ENCODE data around the gene ABTB2. TPM values are rescaled to one million over a fixed set of nuclear protein-coding genes. Genes with fewer than 3 reads are reported as not detected.

ABTB2 gene
- polyA plus RNA-seq, 1 donor, result 1.3 TPM

GRCh38 chr11:34140149-34140548, 217.7 kb downstream of the ABTB2 start:
- Histone ChIP-seq H3K4me1 (ENCODE audit: control insufficient read depth, insufficient read depth, low read length) (no peaks in the 10 kb centered on the region), H3K36me3 (ENCODE audit: control insufficient read depth, insufficient read depth, low read length) (peaks cover 96% of the 10 kb centered on the region), H3K27me3 (ENCODE audit: control insufficient read depth, insufficient read depth, low read length) (no peaks in the 10 kb centered on the region), H3K9me3 (ENCODE audit: control insufficient read depth, low read depth, low read length) (no peaks in the 10 kb centered on the region), H3K4me3 (ENCODE audit: low read length) (no peak overlapping the region), H3K27ac (ENCODE audit: low read length) (no peak overlapping the region)
- WGBS (ENCODE audit: insufficient coverage, low lambda C conversion rate), result no CpG with 5 or more reads among the region's 11 CpGs
- DNase-seq, result no peak

DNA sequence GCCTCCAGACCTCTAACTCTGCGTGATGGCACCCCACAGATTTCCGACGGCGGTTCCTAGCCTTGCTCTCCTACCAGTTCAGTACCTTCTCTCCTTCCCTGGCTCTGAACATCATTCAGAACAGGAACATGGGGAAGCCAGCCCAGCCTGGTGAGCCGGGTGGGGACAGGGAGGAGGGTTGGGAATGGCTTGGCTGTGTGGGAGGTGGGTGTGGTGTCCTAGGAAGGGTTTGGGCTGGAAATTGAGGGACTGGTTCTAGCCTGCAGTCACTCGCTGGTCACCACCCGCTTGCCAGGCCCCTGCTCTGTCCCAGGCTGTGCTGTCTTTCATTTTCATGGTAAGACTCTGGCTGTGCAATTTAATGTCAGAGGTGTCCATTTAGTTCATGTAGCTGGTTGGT, 218.5 kb downstream of the ABTB2 start:
- no peaks in the 10 kb centered on the region for H3K9me3 ChIP-seq (ENCODE audit: control insufficient read depth, low read depth, low read length)
- H3K27ac ChIP-seq (ENCODE audit: low read length), result no peak overlapping the region
- peaks cover 96% of the 10 kb centered on the region for H3K36me3 ChIP-seq (ENCODE audit: control insufficient read depth, insufficient read depth, low read length)
- DNase-seq, result no peak
- no peaks in the 10 kb centered on the region for H3K27me3 ChIP-seq (ENCODE audit: control insufficient read depth, insufficient read depth, low read length)
- H3K4me3 ChIP-seq (ENCODE audit: low read length), result no peak overlapping the region
- H3K4me1 ChIP-seq (ENCODE audit: control insufficient read depth, insufficient read depth, low read length), result no peaks in the 10 kb centered on the region
- WGBS (ENCODE audit: insufficient coverage, low lambda C conversion rate), result no CpG with 5 or more reads among the region's 7 CpGs

DNA sequence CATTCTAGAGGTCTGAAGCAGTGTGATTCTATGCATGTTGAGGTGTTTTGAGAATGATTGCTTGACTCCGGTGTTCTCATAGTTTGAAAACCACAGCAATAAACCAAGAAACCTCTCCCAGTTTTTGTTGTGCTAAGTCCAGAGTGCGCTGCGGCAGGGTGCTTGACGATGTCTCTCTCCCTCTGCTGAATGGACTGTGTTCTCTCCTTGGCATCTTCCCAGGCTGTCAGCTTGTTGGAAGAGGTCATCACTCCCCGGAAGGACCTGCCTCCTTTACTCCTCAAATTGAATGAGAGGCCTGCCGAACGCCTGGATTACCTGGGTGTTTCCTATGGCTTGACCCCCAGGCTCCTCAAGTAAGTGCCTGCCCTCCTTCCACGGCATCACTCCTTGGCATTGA, 221.4 kb downstream of the ABTB2 start:
- no peaks in the 10 kb centered on the region for H3K27me3 ChIP-seq (ENCODE audit: control insufficient read depth, insufficient read depth, low read length)
- no peaks in the 10 kb centered on the region for H3K9me3 ChIP-seq (ENCODE audit: control insufficient read depth, low read depth, low read length)
- no peak for DNase-seq
- H3K4me3 ChIP-seq (ENCODE audit: low read length), result no peak overlapping the region
- H3K36me3 ChIP-seq (ENCODE audit: control insufficient read depth, insufficient read depth, low read length), result peaks cover 89% of the 10 kb centered on the region
- no peak overlapping the region for H3K27ac ChIP-seq (ENCODE audit: low read length)
- WGBS (ENCODE audit: insufficient coverage, low lambda C conversion rate), result no CpG with 5 or more reads among the region's 8 CpGs
- H3K4me1 ChIP-seq (ENCODE audit: control insufficient read depth, insufficient read depth, low read length), result no peaks in the 10 kb centered on the region

GRCh38 chr11:34135439-34135838, 222.4 kb downstream of the ABTB2 start:
- H3K27me3 ChIP-seq (ENCODE audit: control insufficient read depth, insufficient read depth, low read length), result no peaks in the 10 kb centered on the region
- peaks cover 89% of the 10 kb centered on the region for H3K36me3 ChIP-seq (ENCODE audit: control insufficient read depth, insufficient read depth, low read length)
- H3K9me3 ChIP-seq (ENCODE audit: control insufficient read depth, low read depth, low read length), result no peaks in the 10 kb centered on the region
- WGBS (ENCODE audit: insufficient coverage, low lambda C conversion rate), result no CpG with 5 or more reads among the region's 3 CpGs
- no peak overlapping the region for H3K27ac ChIP-seq (ENCODE audit: low read length)
- no peak overlapping the region for H3K4me3 ChIP-seq (ENCODE audit: low read length)
- no peak for DNase-seq
- no peaks in the 10 kb centered on the region for H3K4me1 ChIP-seq (ENCODE audit: control insufficient read depth, insufficient read depth, low read length)

DNA sequence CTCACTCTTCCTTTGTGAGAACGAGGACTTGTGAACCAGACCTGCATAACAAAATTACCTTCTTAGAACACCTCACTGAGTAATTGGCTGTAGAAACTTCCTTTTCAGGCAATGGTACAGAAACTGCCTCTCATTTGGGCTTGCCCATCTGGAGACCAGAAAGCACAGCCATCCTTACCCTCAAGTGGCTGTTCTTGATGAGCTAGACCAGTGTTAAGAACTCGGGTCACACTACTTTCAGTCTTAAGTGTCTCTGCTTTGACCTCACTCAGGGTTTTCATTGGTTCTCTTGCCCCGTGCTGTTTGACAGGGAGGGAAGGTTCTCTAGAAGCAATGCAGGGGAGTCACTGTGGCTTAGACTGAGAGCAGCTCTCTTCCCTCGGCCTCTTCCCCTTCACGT, 223.0 kb downstream of the ABTB2 start:
- H3K27me3 ChIP-seq (ENCODE audit: control insufficient read depth, insufficient read depth, low read length), result no peaks in the 10 kb centered on the region
- DNase-seq, result no peak
- no peaks in the 10 kb centered on the region for H3K9me3 ChIP-seq (ENCODE audit: control insufficient read depth, low read depth, low read length)
- H3K27ac ChIP-seq (ENCODE audit: low read length), result no peak overlapping the region
- H3K4me3 ChIP-seq (ENCODE audit: low read length), result no peak overlapping the region
- no CpG with 5 or more reads among the region's 5 CpGs for WGBS (ENCODE audit: insufficient coverage, low lambda C conversion rate)
- H3K36me3 ChIP-seq (ENCODE audit: control insufficient read depth, insufficient read depth, low read length), result peaks cover 83% of the 10 kb centered on the region
- H3K4me1 ChIP-seq (ENCODE audit: control insufficient read depth, insufficient read depth, low read length), result no peaks in the 10 kb centered on the region

DNA sequence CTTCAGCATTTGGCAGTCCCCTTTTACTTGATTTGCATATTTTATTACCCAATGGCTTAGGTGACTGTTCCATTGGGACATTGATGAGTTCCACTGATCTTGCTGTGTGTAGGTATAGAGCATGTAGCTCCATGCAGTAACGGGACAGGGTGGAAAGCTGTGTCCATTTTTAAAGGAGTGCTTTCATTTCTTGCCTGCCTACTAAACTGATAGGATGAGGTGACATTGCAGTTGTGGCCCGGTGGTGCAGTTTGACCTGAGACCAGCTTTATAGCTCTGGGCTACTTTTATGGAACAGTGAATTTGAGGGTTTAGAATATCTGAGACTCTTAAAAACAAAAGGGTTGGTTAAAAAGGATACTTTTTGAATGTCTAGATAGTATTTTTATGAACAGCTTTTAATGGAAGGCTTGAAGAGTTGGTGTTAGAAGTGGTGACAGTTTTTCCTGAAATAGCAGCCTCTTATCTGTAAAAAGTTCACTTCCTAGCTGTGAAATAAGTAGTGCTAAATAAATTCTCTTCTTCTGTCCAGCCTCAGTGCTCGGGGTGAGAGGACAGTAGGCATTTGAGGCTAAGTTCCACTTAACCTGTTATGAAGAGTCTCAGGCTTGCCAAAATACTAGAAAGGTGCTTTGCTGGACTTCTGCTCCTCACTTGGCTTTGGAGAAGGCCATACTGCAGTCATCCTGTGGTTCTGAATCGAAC, 225.4 kb downstream of the ABTB2 start:
- H3K4me1 ChIP-seq (ENCODE audit: control insufficient read depth, insufficient read depth, low read length), result no peaks in the 10 kb centered on the region
- no peak overlapping the region for H3K4me3 ChIP-seq (ENCODE audit: low read length)
- H3K9me3 ChIP-seq (ENCODE audit: control insufficient read depth, low read depth, low read length), result no peaks in the 10 kb centered on the region
- H3K36me3 ChIP-seq (ENCODE audit: control insufficient read depth, insufficient read depth, low read length), result peaks cover 69% of the 10 kb centered on the region
- H3K27me3 ChIP-seq (ENCODE audit: control insufficient read depth, insufficient read depth, low read length), result no peaks in the 10 kb centered on the region
- H3K27ac ChIP-seq (ENCODE audit: low read length), result no peak overlapping the region
- no peak for DNase-seq
- WGBS (ENCODE audit: insufficient coverage, low lambda C conversion rate), result no CpG with 5 or more reads among the region's 4 CpGs

DNA sequence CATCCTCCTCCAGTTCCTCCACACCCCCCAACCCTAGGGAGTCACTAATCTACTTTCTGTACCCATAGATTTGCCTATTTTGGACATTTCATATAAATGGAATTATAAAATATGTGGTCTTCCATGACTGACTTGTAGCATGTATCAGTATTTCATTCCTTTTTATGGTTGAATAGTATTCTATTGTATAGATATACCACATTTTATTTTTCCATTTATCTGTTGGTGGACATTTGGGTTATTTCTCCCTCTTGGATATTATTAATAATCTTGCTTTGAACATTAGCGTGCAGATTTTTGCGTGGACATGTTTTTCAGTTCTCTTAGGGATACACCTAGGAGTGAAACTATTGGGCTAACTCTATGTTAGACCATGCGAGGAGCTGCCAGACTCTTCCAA, 229.0 kb downstream of the ABTB2 start:
- peaks cover 64% of the 10 kb centered on the region for H3K36me3 ChIP-seq (ENCODE audit: control insufficient read depth, insufficient read depth, low read length)
- DNase-seq, result no peak
- H3K4me3 ChIP-seq (ENCODE audit: low read length), result no peak overlapping the region
- WGBS (ENCODE audit: insufficient coverage, low lambda C conversion rate), result 100% methylated on average over 2 of the region's 3 CpGs
- no peaks in the 10 kb centered on the region for H3K4me1 ChIP-seq (ENCODE audit: control insufficient read depth, insufficient read depth, low read length)
- H3K27me3 ChIP-seq (ENCODE audit: control insufficient read depth, insufficient read depth, low read length), result no peaks in the 10 kb centered on the region
- no peak overlapping the region for H3K27ac ChIP-seq (ENCODE audit: low read length)
- H3K9me3 ChIP-seq (ENCODE audit: control insufficient read depth, low read depth, low read length), result no peaks in the 10 kb centered on the region

- Histone ChIP-seq H3K36me3 (ENCODE audit: control insufficient read depth, insufficient read depth, low read length) (peaks cover 68% of the 10 kb centered on the region), H3K4me1 (ENCODE audit: control insufficient read depth, insufficient read depth, low read length) (no peaks in the 10 kb centered on the region), H3K4me3 (ENCODE audit: low read length) (no peak overlapping the region), H3K9me3 (ENCODE audit: control insufficient read depth, low read depth, low read length) (no peaks in the 10 kb centered on the region), H3K27ac (ENCODE audit: low read length) (no peak overlapping the region), H3K27me3 (ENCODE audit: control insufficient read depth, insufficient read depth, low read length) (no peaks in the 10 kb centered on the region)
- DNase-seq, result no peak
- WGBS (ENCODE audit: insufficient coverage, low lambda C conversion rate), result 90% methylated on average over 2 of the region's 12 CpGs
Measured at GRCh38 chr11:34126959-34127848, 230.6 kb downstream of the ABTB2 start.

DNA sequence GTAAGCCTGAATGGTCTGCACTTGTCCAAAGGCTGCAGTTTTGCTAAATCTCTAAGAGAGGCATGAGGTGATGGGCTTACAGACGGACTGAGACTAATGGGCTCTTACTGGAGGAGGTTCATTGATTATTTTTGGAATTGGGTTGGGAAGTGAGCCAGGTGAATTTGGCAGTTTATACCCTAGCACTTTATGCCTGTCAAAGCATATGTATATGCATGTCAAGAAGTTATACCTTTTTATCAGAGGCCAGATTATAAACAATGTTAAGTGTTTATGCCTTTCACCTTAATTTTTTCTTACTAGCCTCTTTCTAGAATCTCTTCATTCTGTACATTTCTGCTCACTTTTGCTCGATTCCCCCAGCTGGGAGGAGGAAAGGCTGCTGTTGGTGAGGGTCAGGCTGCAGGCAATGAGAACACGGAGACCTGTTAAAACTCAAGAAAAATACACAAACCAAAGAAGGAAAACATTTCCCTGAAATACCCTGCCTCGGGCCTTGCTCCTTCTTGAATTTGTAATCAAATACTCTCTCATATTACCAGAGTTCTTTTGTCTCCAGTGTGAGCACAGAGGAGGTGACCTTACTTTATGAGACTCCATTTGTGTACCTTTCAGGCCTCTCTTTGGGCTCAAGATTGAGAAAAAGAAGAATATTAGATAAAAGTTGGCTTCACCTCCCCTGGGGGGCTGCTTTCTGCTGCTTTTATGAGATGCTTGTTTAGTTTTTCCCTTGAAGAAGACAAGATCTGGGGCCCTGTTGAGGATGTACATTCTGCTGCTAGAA, 232.7 kb downstream of the ABTB2 start:
- 40% methylated on average over 1 of the region's 4 CpGs for WGBS (ENCODE audit: insufficient coverage, low lambda C conversion rate)

GRCh38 chr11:34120651-34121050, 237.2 kb downstream of the ABTB2 start:
- H3K4me1 ChIP-seq (ENCODE audit: control insufficient read depth, insufficient read depth, low read length), result no peaks in the 10 kb centered on the region
- no peak overlapping the region for H3K27ac ChIP-seq (ENCODE audit: low read length)
- H3K36me3 ChIP-seq (ENCODE audit: control insufficient read depth, insufficient read depth, low read length), result peaks cover 84% of the 10 kb centered on the region
- no peaks in the 10 kb centered on the region for H3K9me3 ChIP-seq (ENCODE audit: control insufficient read depth, low read depth, low read length)
- no peaks in the 10 kb centered on the region for H3K27me3 ChIP-seq (ENCODE audit: control insufficient read depth, insufficient read depth, low read length)
- no peak for DNase-seq
- H3K4me3 ChIP-seq (ENCODE audit: low read length), result no peak overlapping the region
- no CpG with 5 or more reads among the region's 4 CpGs for WGBS (ENCODE audit: insufficient coverage, low lambda C conversion rate)

More for the DNA sequence above, 232.7 kb downstream of the ABTB2 start:
- Histone ChIP-seq H3K27ac (ENCODE audit: low read length) (no peak overlapping the region), H3K4me1 (ENCODE audit: control insufficient read depth, insufficient read depth, low read length) (no peaks in the 10 kb centered on the region), H3K9me3 (ENCODE audit: control insufficient read depth, low read depth, low read length) (no peaks in the 10 kb centered on the region), H3K4me3 (ENCODE audit: low read length) (no peak overlapping the region), H3K36me3 (ENCODE audit: control insufficient read depth, insufficient read depth, low read length) (peaks cover 68% of the 10 kb centered on the region), H3K27me3 (ENCODE audit: control insufficient read depth, insufficient read depth, low read length) (no peaks in the 10 kb centered on the region)
- no peak for DNase-seq

Data from large intestine (tissue), 3 donors.